ENCODE data around the gene DNASE1L1. TPM values are rescaled to one million over a fixed set of nuclear protein-coding genes. Genes with fewer than 3 reads are reported as not detected.

Gene DNASE1L1
- total RNA-seq, 1 donor from 2014 or later, result 14.5 TPM

Other genes starting within 250 kb of the DNASE1L1 start
- not detected in 2 replicates for gene OPN1MW, start 226.7 kb downstream of the DNASE1L1 start, total RNA-seq
- not detected in 2 replicates for gene OPN1MW2, start 189.5 kb downstream of the DNASE1L1 start, total RNA-seq
- not detected in 2 replicates for gene OPN1MW3, start 151.7 kb downstream of the DNASE1L1 start, total RNA-seq
- not detected in 2 replicates for gene TEX28, start 114.1 kb downstream of the DNASE1L1 start, total RNA-seq
- gene TKTL1, start 113.5 kb downstream of the DNASE1L1 start, total RNA-seq, result 0.12 and 0.34 TPM in 2 replicates
- 854 and 873 TPM in 2 replicates for gene FLNA, start 34.6 kb downstream of the DNASE1L1 start, total RNA-seq
- 83.3 and 85.5 TPM in 2 replicates for gene EMD, start 30.0 kb downstream of the DNASE1L1 start, total RNA-seq
- 2,208 and 2,261 TPM in 2 replicates for gene RPL10, start 10.9 kb downstream of the DNASE1L1 start, total RNA-seq
- gene TAFAZZIN, start 2.3 kb upstream of the DNASE1L1 start, total RNA-seq, result 65.2 and 69.2 TPM in 2 replicates
- 49.8 and 54.3 TPM in 2 replicates for gene ATP6AP1, start 19.4 kb upstream of the DNASE1L1 start, total RNA-seq
- 110 and 113 TPM in 2 replicates for gene GDI1, start 27.9 kb upstream of the DNASE1L1 start, total RNA-seq
- gene FAM50A, start 34.9 kb upstream of the DNASE1L1 start, total RNA-seq, result 84.9 and 95.4 TPM in 2 replicates
- 45.4 and 61.1 TPM in 2 replicates for gene PLXNA3, start 49.0 kb upstream of the DNASE1L1 start, total RNA-seq
- 60.3 and 63.2 TPM in 2 replicates for gene LAGE3, start 70.0 kb upstream of the DNASE1L1 start, total RNA-seq
- 59.2 and 63.5 TPM in 2 replicates for gene UBL4A, start 77.4 kb upstream of the DNASE1L1 start, total RNA-seq
- gene SLC10A3, start 81.4 kb upstream of the DNASE1L1 start, total RNA-seq, result 19.9 and 23.1 TPM in 2 replicates
- gene FAM3A, start 107.0 kb upstream of the DNASE1L1 start, total RNA-seq, result 35.9 and 40.1 TPM in 2 replicates
- gene G6PD, start 137.6 kb upstream of the DNASE1L1 start, total RNA-seq, result 72.4 and 74.8 TPM in 2 replicates
- 40.7 and 41.2 TPM in 2 replicates for gene IKBKG, start 138.4 kb upstream of the DNASE1L1 start, total RNA-seq
- gene CTAG1A, start 175.9 kb upstream of the DNASE1L1 start, total RNA-seq, result not detected in 2 replicates
- gene CTAG1B, start 210.0 kb upstream of the DNASE1L1 start, total RNA-seq, result not detected in 2 replicates
- not detected in 2 replicates for gene CTAG2, start 244.3 kb upstream of the DNASE1L1 start, total RNA-seq